NCI-H1092 (cell line): ENCODE results near the gene BRD4.

Experiments
- DNase-seq: peaks from one replicate; lab custom pipeline; 2025; lab: John Stamatoyannopoulos, UW

Gene BRD4

DNA sequence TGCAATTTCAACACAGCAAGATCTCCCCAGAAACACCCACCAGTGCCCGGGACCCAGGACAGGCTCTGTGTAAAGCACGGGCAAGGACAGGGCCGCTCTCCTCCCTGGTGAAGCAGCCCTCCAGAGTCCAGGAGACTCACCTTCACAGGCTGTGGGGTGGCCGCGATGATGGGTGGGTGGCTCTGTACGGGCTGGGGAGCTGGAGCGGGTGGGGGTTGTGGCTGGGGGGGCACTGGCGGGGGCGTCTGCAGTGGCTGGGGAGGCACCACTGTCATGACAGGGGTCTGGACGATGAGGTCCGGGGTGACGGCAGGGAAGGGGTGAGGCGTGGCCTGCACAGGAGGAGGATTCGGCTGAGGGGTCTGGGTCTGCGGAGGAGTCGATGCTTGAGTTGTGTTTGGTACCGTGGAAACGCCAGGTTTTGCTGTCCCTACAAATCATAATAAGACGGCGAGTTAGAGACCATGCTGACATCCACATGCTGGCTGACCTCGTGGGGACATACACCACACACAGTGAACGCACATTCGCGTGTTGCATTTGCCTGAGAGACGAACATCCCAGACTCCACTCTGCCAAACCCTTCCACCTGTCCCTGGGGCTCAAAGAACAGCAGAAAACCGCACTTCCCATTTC, 67.0 kb downstream of the BRD4 start:
- no peak for DNase-seq

DNA sequence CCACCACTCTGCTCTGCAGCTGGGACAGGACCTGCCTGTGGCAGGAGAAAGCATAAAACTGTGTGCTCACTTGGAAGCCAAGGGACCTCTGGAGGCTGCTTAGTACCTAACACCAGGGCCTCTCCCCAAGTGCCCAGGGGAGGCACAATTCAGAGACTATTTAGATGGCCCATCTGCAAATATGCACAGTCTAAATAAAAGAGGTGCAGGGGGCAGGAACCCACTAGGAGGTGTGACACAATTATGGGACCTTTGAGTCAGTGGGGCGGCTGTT, 67.5 kb downstream of the BRD4 start:
- DNase-seq: no peak

DNA sequence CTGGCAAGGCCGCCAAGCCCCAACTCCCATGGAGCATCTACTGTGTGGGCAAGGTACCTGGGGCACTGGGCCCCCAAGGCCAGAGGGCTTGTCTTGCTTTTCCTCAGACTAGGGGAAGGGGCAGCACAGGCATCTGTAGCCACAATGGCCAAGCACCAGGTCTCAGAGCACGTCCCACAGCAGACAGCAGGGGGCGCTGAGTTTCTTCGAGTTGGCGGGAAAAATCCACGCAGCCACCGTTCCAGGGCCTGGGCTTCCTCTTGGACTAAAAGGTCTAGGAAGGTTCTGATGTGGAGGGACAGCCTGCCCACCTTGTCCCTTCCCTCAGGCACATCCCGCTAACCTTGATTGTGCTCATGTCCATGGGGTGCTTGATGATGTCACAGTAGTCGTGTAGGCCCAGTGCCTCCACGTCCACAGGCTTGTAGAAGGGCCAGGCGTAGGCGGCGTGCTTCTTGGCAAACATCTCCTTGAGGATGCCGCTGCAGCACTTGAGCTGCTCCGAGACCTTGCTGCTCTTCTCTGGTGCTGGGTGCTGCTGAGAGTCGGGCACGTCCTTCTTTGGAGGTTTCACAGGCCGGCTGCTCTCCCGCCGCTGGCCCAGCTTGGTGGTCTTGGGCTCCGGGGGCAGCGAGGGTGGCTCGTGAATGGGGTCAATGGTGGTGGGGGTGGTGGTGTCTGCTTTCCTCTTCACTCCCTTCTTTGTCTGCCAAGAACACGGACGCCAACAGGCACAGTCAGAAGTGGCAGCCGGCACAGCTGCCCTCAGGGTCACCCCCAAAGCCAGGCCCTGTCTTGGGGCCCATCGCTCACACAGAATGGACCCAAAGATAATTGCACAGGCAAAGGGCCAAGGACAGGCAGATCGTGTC, 68.0 kb downstream of the BRD4 start:
- peak; percentile 45 for DNase-seq

DNA sequence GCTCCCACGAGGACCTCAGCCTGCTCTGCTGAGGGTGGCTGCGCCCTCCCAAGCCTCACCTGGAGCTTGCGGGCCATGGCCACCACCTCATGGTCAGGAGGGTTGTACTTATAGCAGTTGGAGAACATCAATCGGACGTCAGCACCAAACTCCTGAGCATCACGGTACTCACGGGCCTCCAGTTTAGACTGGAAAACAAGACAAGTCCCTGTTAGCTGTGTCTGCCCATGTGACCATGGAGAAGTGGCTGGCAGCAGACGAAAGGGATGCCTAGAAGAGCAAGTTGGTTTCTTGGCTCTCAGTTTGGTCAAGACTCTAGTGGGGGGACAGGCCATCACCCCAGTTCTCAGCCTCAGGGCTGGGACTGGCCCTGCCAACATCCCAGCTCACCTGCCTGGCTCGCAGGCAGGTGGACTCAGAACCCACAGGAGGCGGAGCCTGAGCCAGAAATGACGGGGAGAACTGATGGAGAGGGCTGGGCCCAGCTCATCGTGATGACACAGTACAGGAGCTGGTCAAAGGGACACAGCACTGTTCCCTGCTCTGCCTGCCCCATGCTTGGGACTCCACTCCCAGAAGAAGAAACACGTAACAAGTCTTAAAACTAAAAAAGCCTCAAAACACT, 68.9 kb downstream of the BRD4 start:
- DNase-seq: no peak

DNA sequence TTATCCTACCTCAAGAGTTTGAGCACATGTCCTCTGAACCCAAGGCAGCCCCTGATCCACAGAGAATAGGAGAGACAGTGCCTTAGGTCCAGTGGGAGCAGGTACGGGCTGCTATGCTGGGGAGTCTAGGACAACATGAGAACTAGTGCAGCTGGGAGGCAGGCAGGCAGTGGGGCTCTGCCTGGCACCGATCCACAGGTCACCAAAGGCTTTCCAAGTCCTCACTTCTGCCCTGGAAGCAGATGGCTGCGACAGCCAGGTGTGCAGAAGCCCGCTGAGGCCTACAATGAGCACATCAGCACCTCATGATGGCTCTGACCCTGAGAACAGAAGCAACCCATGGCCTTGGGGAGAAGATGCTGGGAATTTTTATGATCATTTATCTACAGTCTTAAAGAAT, 70.3 kb downstream of the BRD4 start:
- no peak for DNase-seq

DNA sequence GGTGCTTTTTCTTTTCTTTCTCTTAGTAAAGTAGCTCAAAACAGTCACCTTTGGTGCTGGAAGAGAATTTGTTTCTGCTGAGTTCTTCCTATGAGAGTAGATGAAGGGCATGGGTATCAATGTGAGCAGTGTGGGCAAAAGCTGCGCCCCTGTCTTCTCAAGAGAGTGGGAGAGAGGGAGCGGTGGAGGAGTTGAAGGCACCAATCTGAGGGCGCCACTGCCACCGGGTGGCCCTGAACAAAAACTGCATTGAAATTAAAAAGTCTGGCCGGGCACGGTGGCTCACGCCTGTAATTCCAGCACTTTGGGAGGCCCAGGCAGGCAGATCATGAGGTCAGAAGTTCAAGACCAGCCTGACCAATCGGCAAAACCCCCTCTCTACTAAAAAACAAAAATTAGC, 71.4 kb downstream of the BRD4 start:
- DNase-seq: no peak

DNA sequence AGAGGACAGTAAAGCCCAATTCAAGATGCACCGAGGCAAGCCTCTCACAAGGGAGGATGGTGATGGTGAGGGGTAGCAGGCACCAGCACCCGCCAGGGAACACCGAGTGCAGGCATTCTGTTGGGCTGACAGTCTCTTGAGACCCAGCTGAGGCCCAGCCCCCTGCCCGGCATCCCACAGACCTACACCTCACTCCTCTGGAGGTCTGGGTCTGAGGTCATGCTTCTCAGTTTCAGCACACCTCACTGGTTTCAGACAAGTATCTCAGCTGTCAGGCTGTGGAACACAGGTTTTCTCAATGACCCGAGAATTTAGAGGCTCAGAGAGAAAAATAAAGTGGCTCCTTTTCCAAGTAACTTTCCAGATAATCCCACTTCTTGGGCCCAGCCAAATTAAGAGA, 72.4 kb downstream of the BRD4 start:
- no peak for DNase-seq

DNA sequence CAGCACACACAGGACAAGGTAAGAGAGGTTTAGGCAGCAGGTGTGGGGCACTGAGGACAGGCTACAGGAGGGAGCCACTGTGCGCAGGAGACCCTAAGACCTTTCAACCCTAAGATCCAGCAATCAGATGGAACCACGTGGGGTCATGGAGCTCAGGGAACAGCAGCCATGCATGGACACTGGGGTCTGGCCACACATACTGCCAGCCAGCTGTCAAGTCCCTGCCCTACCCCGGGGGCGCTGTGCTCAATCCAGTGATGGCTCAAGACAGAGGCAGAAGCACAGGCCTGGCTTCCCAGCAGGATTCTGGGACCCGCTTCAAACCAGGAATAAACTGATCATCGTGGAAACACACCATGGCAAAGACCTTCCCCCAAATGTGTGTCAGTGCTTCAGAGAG, 74.6 kb downstream of the BRD4 start:
- DNase-seq: no peak

DNA sequence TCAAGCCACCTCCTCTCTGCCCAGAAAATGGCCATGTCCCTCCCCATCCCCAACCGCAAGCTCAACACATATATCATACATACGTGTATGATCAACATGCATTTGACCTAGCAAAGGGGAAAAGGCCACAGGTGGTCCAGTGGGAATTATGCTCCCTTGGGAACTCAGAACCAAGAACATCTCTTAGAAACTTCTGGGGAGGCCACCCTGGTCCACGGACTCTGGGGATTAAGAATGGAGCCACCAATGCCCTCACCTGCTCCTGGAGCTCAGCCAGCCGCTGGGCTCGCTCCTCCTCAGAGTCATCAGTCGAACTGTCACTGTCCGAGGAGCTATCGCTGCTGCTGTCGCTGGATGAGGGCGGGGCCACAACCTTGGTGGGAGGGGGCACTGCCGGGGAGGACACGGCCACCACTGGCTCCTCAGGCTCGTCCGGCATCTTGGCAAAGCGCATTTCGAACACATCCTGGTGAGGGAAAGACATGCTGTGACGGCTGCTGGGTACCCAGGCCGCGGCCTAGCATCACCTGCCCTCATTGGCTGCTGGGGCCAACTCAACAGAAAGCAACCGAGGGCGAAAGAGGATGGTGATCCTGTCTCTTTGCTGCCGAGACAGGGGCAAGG, 75.5 kb downstream of the BRD4 start:
- no peak for DNase-seq

DNA sequence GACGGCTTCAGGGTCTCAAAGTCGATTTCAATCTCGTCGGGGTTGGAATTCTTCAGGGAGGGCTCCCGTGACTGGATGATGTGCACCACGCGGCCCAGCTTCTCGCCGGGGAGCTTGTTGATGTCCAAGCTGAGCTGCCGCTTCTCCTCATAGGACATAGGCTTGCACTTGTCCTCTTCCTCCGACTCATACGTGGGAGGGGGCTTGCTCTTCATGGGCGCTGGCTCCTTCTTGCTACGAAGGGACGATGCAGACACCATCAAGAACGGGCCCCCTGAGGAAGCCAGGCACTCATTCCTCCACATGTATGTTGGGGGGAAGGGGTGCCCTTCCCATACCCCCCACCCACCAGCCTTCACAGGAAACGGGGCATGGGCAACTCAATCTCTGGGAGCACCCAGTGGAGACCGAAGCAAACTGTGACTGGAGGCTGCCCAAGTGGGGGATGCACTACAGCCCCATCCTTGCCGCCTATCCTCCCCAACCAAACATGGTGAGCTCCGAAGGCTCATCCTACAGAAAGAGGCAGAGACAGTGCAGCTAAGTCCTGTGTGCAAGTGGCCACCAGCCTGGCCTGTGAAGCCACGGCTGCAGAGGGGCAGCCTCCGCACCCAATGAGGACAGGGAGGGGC, 76.9 kb downstream of the BRD4 start:
- DNase-seq: no peak

DNA sequence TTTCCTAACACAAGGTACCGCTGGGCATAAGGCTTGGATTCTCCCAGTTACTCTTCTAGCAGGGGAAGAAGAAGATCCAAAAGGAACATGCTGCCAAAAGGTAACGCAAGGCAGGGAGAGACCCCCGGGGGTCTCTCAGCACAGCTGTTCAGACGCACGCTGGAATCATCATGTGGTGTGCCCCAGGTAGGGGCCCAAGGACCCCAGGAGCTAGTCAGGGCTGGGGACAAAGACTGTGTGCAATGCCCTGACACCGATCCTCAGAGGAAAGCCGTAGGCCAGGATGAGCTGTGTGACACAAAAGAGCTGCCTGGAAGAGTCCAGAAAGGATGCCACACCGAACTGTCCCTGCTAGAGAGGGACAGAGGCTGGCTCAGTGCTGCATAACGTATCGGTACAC, 77.8 kb downstream of the BRD4 start:
- DNase-seq: no peak

DNA sequence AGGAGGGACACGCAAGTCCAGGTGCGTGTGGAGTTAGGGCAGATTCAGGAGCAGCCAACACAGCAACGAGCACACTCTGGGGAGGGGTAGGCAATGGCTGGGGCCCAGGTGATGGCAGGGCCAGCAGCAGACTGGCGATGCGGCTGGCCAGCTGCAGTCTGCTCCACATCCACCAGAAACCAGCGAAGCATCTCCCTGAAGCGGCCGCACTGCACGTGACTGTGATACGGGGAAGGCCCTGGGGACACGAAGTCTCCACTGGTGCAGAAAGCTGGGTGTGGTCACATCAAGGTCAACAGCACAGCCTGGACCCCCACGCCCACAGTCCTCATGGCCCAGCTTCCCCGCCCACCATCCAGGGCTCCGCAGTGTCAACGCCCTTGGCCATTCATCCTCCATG, 78.8 kb downstream of the BRD4 start:
- DNase-seq: no peak

DNA sequence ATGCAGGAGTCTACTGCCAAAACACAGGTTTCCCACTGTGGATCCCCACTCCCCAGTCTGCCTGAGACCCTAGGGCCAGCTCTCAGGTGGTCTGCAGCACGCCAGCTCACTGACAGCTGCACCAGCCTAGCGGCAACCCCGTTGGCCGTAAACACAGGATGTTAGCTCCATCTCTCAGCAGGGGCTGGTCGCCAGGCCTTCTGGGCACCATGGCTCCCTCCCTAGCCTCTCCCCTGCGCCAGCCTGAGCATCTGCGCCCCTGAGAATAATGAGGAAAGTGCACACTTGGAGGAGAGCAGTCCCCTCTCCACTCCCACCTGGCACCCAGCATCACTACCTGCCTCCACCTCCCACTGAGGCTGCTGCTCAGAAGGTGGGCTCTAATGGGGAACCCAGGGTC, 79.3 kb downstream of the BRD4 start:
- DNase-seq: peak; percentile 40

DNA sequence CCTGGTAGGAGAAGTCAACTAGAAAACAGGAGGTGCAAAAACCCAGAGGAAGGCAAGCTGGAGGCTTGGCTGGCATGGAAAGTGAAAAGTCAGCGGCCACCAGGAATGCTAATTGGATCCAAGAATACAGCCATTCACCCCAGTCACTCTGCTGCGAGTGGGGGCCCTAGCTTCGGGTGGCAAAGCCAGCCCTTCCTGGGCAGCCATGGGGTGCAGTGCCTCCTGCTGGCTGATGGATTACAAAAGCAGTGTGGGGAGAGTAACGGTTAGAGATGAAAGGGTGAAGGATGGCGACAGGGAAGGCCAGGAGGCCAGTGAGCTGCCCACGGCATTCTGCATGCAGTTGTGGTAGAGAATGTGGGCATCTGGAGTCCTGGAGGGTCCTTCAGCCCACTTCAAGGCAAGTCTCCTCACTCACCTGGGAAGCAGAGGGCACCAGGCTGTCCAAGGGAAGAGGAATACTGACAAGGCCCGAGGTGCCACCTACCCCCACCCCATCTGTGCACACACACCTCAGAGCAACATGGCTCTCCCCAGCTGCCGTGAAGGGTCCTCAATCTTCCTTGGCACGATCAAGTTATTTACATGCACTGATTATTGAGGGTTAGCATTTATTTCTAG, 79.8 kb downstream of the BRD4 start:
- DNase-seq: no peak

DNA sequence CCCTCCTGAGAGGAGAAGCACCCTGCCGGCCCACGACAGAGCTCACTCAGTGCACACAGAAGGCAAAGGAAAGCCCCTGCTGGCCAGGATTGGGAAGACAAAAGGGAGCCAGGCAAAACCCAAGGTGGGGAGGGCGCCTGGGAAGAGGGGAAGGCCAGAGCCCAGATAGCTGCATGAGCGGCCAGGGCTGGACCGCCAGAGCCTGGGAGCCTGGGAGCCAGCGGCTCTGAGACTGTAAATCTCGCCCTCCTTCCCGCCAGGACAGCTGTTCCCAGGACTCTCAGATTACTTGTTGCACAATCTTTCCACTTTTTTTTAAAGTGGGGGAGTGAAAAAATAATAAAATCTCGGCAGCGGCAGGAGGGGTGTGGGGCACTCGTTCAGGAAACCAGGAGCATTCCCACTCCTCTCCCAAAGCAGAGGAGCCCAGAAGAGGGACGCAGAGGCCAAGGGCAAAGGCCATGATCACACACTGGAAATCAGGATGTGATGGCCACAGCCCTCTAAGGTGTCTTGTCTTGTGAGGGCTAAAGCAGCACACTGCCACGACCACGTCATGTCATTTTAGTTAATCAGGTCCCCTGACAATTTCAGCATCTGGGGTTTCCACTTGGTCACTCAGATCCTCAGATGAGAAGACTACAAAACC, 80.5 kb downstream of the BRD4 start:
- DNase-seq: no peak

DNA sequence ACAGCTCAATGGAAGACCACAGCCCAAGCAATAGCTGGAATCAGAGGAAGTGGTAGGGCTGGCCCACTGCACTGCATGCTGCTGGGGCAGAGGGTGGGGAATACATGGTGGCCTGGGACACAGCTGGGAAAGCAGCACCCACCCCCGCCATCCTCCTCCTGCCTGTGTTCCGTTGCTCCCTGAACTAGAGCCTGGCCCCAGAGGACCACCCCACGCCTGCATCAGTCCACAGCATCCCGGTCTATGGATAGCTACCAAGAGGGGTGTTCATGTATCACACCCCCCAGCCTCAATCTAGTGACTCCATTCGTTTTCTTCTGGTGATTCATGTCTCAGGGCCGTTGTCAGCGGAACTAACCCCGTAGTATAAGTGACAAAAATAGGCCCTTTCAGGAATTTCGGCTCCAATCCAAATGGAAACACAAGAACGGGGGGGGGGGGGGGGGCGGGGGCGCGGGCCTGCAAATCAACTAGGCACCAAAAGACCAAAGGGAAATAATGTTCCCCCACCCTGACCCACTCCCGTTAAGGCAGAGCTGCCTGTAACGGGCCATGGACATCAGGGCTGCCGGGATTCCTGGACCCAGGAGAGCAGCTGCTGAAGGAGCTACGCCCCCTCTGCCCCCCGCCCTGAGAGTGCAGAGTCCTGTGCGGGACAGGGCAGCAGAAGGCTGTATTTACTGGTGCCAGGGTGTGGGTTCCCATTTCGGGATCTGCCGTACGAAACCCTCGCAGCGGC, 81.2 kb downstream of the BRD4 start:
- no peak for DNase-seq

DNA sequence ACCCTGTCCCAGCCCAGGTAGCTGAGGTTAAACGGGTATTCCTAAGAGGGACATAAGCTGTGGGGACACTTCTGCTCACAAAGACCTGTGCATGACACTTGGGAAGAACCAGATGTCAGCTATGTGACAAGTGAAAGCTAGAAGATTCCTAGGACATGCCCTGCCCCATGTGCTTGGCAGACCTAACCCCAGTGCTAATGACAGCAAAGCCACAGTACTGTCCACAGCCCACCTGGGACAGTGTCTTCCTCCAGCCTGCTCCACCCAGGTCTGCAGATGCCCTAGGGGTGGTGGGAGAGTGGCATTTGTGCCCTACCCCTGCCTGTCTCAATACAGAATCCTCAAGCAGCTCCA, 81.7 kb downstream of the BRD4 start:
- no peak for DNase-seq

DNA sequence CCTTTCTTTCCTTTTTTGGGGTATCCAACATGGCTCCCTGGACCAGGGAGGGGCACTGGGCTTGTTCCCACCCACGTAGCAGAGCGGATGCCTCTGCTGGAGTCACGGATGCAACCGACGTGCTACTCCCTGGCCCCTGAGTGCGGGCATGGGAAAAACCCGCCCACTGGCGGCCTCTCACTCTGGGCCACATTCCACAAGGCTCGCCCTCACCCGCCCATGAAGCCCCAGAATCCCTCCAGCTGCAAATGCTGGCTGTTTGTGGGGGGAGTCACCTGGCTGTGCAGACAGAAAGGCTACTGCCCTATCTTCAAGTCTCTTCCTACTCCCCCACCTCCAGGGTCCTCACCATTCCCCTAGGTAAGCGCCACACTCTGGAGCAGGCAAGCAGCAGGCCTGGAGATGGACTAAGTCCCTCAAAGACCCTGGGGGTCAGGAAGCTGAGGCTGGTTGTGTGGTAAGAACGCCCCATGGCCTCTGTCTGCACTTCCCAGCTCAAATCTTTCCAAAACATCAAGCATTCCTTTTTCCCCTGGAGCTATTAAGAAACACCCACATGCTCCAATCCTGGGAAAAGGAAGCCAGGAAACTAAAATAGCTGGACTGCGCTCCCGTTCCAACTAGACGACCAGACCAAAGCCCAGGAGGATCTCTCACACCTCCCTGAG, 82.2 kb downstream of the BRD4 start:
- no peak for DNase-seq

DNA sequence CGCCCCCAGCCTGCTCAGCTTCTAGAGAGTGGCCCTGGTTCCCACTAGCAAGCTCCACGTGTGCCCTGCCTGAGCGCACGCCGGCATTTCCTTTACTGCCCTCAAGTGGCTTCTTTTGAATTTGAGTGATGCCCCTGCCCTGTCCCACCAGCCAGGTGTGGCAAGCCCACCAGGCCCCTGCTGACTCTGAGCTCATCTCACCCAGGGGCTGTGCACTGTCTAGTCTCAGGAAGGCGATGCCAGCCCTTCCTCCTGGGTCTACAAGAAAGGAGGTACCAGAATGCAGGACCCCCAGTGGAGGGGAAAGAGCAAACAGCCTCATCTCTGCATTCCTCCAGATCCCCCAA, 82.8 kb downstream of the BRD4 start:
- no peak for DNase-seq

DNA sequence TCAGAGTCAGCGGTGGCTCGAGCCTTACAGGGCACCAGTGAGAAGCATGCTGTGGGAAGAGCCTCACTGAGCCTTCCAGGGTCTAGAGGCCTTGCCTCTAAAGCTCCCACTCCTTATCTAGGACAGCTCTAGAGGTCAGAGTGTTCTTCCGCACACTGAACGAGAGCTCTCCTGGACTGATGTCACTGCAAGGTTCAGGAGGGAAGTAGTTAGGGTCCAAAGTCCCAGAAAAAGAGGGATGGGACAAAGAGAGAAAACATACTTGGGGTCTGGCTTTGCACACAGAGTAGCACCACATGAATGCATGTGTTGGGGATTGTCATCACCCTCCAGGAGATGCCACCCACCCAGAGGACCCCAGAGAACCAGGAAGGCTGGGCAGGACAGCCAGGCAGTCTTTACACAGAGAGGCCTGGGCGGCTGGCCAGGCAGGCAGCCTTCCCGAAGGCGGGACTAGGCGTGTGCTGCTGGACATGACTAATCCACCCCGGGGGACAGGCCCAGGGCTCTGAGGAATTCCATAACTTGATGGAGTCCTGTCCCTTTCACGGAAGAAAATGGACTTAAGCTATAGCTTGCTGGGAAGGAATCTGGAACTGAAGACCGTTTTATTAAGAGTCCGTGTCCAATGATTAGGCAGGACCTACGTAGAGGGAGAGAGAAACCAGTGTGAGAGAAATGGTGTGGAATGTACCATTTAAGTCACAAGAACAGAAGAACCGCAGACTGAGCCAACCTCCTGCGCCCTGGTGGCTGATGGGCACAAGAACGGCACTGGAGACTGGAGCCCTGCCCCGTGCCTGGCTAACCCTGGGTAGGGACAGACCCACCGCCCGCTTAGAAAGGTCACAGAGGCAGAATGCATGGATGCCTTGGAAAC, 83.5 kb downstream of the BRD4 start:
- no peak for DNase-seq
